ENCODE measurements around the gene UGT2B10. TPM values are rescaled to one million over a fixed set of nuclear protein-coding genes. Genes with fewer than 3 reads are reported as not detected.

UGT2B10 gene
- total and polyA plus RNA-seq, 2 of the 4 experiments (the other 2 are of a cell fraction), result not detected

- dilution Hi-C loops (cut with HindIII; ENCODE audit: low sequenced_read_pairs, unreplicated experiment) (no loop called here), intact Hi-C loops (cut with micrococcal nuclease) (loop anchor here (10.0 kb wide), 1 partner anchor 347 kb away; no protein-coding TSS in a partner anchor), in situ Hi-C loops (cut with MboI; ENCODE audit: low sequenced_read_pairs) (no loop called here)
- no peak overlapping the region for H3K18ac ChIP-seq (ENCODE audit: low read depth, low read length)
- no peak overlapping the region for H4K5ac ChIP-seq (ENCODE audit: low read depth, low read length)
- no peak overlapping the region for H2BK120ac ChIP-seq (ENCODE audit: low read depth, low read length)
- no peaks in the 10 kb centered on the region for H3K36me3 ChIP-seq (ENCODE audit: control insufficient read depth, insufficient read depth, low read length)
- no peaks in the 10 kb centered on the region for H4K20me1 ChIP-seq (ENCODE audit: insufficient read depth, low read length)
- POLR2A ChIA-PET (ENCODE audit: unreplicated experiment), result no interaction called here
- no peak overlapping the region for H3K56ac ChIP-seq (ENCODE audit: extremely low read depth, insufficient read depth, low read length)
- no peak overlapping the region for H3K4me3 ChIP-seq (ENCODE audit: insufficient read depth, low read depth, low read length)
- TF ChIP-seq RAD21 (IDR thresholded peaks at IDR 0.05; ENCODE audit: low read length), result no peak
- no peak for TF ChIP-seq MAFK (IDR thresholded peaks at IDR 0.05; ENCODE audit: low read depth, low read length)
- no peak for TF ChIP-seq BHLHE40 (IDR thresholded peaks at IDR 0.05; ENCODE audit: low read depth, low read length)
- no peak for TF ChIP-seq SMC3 (IDR thresholded peaks at IDR 0.05; ENCODE audit: low read depth, low read length)
- no peak for TF ChIP-seq CEBPB (IDR thresholded peaks at IDR 0.05; ENCODE audit: low read depth, low read length)
- TF ChIP-seq MXI1 (IDR thresholded peaks at IDR 0.05; ENCODE audit: borderline replicate concordance, low read depth, low read length), result no peak
- TF ChIP-seq CHD1 (IDR thresholded peaks at IDR 0.05; ENCODE audit: low read depth, low read length), result no peak
- no peak for TF ChIP-seq POLR2A (IDR thresholded peaks at IDR 0.05; ENCODE audit: low read depth, low read length)
- no peak for TF ChIP-seq RCOR1 (IDR thresholded peaks at IDR 0.05; ENCODE audit: insufficient replicate concordance, low read length)
- no peak overlapping the region for H2BK20ac ChIP-seq (ENCODE audit: low read depth, low read length)
- H3K4me2 ChIP-seq (ENCODE audit: low read depth, low read length), result no peak overlapping the region
- H3K27me3 ChIP-seq (ENCODE audit: control insufficient read depth, insufficient read depth, low read length), result no peaks in the 10 kb centered on the region
- DNase-seq (no peak), ATAC-seq (ENCODE audit: low read depth) (no peak)
- no peaks in the 10 kb centered on the region for H3K9me3 ChIP-seq (ENCODE audit: control insufficient read depth, insufficient read depth, low read length)
- H2BK5ac ChIP-seq (ENCODE audit: low read depth, low read length, poor library complexity, severe bottlenecking), result no peak overlapping the region
- H3K79me1 ChIP-seq (ENCODE audit: low read depth in 1 of 2, low read length in 2 of 2), result no peaks in the 10 kb centered on the region
- no TSS peak for BruUV-seq (replicated peaks)
- CTCF ChIA-PET, result no interaction called here
- no peak overlapping the region for H3K27ac ChIP-seq (ENCODE audit: insufficient read depth, low read length)
- no peak overlapping the region for H2AK5ac ChIP-seq (ENCODE audit: low read depth, low read length)
- H3K4me1 ChIP-seq (ENCODE audit: control insufficient read depth, insufficient read depth, low read length), result no peaks in the 10 kb centered on the region
- H3K9ac ChIP-seq (ENCODE audit: low read depth, low read length), result no peak overlapping the region
- H3K4ac ChIP-seq (ENCODE audit: low read depth, low read length), result no peak overlapping the region
- WGBS, 2 experiments (ENCODE audit: extremely low coverage in 2 of 2, insufficient read length in 1 of 2), result no CpG with 5 or more reads among the region's 3 CpGs
- H3K23ac ChIP-seq (ENCODE audit: low read depth, low read length), result no peak overlapping the region
- no peak overlapping the region for H4K8ac ChIP-seq (ENCODE audit: low read depth in 2 of 2, low read length in 2 of 2)
- H3K14ac ChIP-seq (replicated peaks; ENCODE audit: low read depth, low read length), result no peak overlapping the region
- no peak overlapping the region for H2AFZ ChIP-seq (replicated peaks; ENCODE audit: low read length, poor library complexity)
- H2BK15ac ChIP-seq (ENCODE audit: low read depth, low read length), result no peak overlapping the region
- no peaks in the 10 kb centered on the region for H3K9me1 ChIP-seq (ENCODE audit: insufficient read depth, low read length)
- H4K91ac ChIP-seq (ENCODE audit: insufficient read depth, low read depth, low read length), result no peak overlapping the region
- no peak overlapping the region for H2AK9ac ChIP-seq (replicated peaks; ENCODE audit: low read depth, low read length, poor library complexity)
Observed at GRCh38 chr4:68797618-68798017, 18.2 kb upstream of the UGT2B10 start.

All from IMR-90 (cell line).